Measurements from ENCODE around the gene HOXA9. TPM values are rescaled to one million over a fixed set of nuclear protein-coding genes. Genes with fewer than 3 reads are reported as not detected.

Gene HOXA9
- polyA plus RNA-seq, 2 of the 4 experiments (the other 2 are of a cell fraction), result 1.4 TPM

DNA sequence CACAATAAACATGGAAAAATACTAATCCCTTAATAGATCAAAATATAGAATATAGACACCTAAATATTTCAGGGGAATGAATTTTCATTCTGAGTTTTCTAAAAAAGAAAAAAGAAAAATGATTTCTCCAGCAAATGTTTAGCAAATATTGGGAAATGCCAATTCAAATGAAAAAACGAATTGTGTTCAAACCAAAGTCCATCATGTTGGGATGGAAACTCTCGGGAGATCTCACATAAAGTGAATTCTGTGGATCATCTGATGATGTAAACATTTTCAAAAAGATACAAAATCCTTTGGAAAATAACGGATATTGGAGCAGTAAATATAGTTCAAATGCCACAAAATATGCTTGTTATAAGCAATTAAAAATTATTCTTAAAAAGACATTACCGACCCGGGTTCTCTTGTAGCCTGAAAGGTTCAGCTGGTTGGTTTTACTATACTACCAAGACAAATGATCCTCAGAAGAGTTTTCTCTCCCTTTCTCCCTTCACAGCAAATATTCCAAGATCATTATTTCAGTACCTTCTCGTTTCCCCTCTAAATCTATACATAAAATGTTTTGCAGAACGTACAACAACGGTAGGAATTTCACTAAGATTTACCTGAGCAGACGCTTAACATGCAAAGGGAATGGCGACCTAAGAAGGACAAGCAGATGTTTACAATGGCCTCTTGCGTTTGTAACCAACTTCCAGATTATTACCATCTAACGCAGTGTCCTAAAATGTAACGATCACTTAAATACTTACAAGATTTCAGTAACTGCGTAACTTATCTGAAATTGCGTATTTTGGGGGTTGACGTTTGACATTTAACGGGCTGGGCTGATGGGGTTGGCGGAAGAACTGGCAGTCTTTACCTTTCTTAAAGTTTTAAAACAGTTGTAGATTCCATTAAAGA lies 32.1 kb upstream of the HOXA9 start:
- peak overlapping the region; percentile 16; the same call in 1 of the 3 replicates for H3K4me2 ChIP-seq
- ChIA-PET POLR2A (no interaction called here), CTCF (interaction anchor here (1.7 to 4.2 kb wide), 7 partner anchors 13 to 844 kb away, joined by 4 to 33 read pairs (median 17); no protein-coding TSS in a partner anchor)
- 88% methylated on average over 18 of the region's 18 CpGs for WGBS (ENCODE audit: missing lambda C conversion rate)
- no peaks in the 10 kb centered on the region for H3K9me3 ChIP-seq
- H3K4me3 ChIP-seq, result no peak overlapping the region
- DNase-seq (ENCODE audit: low read depth in 1 of 2, low spot score in 1 of 2) (no peak), ATAC-seq (no peak), FAIRE-seq (no peak)
- TF ChIP-seq, protein P1, sequence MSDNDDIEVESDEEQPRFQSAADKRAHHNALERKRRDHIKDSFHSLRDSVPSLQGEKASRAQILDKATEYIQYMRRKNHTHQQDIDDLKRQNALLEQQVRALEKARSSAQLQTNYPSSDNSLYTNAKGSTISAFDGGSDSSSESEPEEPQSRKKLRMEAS (IDR thresholded peaks at IDR 0.05), result no peak
- no peak for TF ChIP-seq NPAS2 (CRISPR knock-in tag; IDR thresholded peaks at IDR 0.05; ENCODE audit: borderline replicate concordance)
- TF ChIP-seq HOXB5 (CRISPR knock-in tag; IDR thresholded peaks at IDR 0.05), result peak; percentile 100
- TF ChIP-seq HDAC2 (IDR thresholded peaks at IDR 0.05), result no peak
- 0 out of 2 replicates have a peak, but pooled peaks have one; percentile 40 for TF ChIP-seq EHF (CRISPR knock-in tag; IDR thresholded peaks at IDR 0.05)
- H3K4me1 ChIP-seq, result peaks cover 15% of the 10 kb centered on the region
- no peak overlapping the region for H3K27ac ChIP-seq

DNA sequence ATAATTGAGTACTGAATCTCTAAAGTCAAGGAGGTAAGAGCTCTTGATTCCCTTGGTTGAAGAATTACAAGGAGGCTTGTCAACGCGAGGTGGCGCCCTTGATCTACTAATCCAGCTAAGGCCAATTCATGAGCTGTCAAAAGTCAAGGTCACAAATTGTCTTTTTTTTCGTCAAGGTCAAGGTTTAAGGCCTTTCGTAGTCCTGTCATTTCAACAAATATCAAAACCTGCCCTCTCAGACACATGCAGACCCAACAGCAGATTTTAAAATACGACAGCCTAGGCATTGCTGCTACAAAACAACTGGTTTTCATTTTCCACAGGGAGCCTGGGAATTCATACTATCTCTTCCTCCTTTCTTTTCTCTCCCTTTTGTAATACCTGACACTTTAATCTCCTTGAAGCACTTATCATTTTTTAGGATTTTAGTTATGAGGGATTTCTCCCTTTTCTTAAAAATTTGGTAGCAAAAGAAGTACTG lies 31.0 kb upstream of the HOXA9 start:
- CTCF ChIA-PET, result interaction anchor here (0.5 to 4.8 kb wide), 54 partner anchors 10 to 900 kb away, joined by 3 to 58 read pairs (median 4); partner anchors contain the start of genes HIBADH, HOXA11 and TAX1BP1
- Histone ChIP-seq H3K4me3 (no peak overlapping the region), H3K27ac (no peak overlapping the region), H3K4me2 (peak overlapping the region; percentile 36; the same call in 2 of the 3 replicates), H3K4me1 (peaks cover 15% of the 10 kb centered on the region), H3K9me3 (no peaks in the 10 kb centered on the region)
- peak; percentile 59 for FAIRE-seq
- ATAC-seq, result no peak
- TF ChIP-seq, protein P2, sequence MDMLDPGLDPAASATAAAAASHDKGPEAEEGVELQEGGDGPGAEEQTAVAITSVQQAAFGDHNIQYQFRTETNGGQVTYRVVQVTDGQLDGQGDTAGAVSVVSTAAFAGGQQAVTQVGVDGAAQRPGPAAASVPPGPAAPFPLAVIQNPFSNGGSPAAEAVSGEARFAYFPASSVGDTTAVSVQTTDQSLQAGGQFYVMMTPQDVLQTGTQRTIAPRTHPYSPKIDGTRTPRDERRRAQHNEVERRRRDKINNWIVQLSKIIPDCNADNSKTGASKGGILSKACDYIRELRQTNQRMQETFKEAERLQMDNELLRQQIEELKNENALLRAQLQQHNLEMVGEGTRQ (IDR thresholded peaks at IDR 0.05), result no peak
- TF ChIP-seq PHF8 (IDR thresholded peaks at IDR 0.05; ENCODE audit: borderline replicate concordance, low read depth) (no peak), HEYL (CRISPR knock-in tag; IDR thresholded peaks at IDR 0.05) (no peak), RAD21 (conservative IDR thresholded peaks at IDR 0.05 in 1 of 2, IDR thresholded peaks at IDR 0.05 in 1 of 2) (peak; percentile 97 to 98), CBX8 (IDR thresholded peaks at IDR 0.05) (no peak), ESRRA (IDR thresholded peaks at IDR 0.05; ENCODE audit: borderline replicate concordance, low read length) (peak; percentile 96), NR3C1 (IDR thresholded peaks at IDR 0.05) (no peak), HDAC2 (IDR thresholded peaks at IDR 0.05) (no peak), RNF2 (IDR thresholded peaks at IDR 0.05; ENCODE audit: borderline replicate concordance, low read depth) (no peak), SREBF2 (IDR thresholded peaks at IDR 0.05) (no peak), FOXS1 (CRISPR knock-in tag; IDR thresholded peaks at IDR 0.05) (no peak), MYC (IDR thresholded peaks at IDR 0.05; ENCODE audit: borderline replicate concordance, low read length) (no peak), GATA3 (IDR thresholded peaks at IDR 0.05; ENCODE audit: borderline replicate concordance) (no peak), ZFP36 (IDR thresholded peaks at IDR 0.05; ENCODE audit: borderline replicate concordance, partially characterized antibody) (no peak), EHMT2 (IDR thresholded peaks at IDR 0.05; ENCODE audit: low read depth) (no peak), ZC3H11A (IDR thresholded peaks at IDR 0.05) (no peak), SMC3 (IDR thresholded peaks at IDR 0.05) (peak; percentile 89), CHD4 (IDR thresholded peaks at IDR 0.05; ENCODE audit: borderline replicate concordance) (no peak)
- TF ChIP-seq, protein P3, sequence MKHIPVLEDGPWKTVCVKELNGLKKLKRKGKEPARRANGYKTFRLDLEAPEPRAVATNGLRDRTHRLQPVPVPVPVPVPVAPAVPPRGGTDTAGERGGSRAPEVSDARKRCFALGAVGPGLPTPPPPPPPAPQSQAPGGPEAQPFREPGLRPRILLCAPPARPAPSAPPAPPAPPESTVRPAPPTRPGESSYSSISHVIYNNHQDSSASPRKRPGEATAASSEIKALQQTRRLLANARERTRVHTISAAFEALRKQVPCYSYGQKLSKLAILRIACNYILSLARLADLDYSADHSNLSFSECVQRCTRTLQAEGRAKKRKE (CRISPR knock-in tag; IDR thresholded peaks at IDR 0.05; ENCODE audit: low read depth), result no peak
- TF ChIP-seq, protein P4, sequence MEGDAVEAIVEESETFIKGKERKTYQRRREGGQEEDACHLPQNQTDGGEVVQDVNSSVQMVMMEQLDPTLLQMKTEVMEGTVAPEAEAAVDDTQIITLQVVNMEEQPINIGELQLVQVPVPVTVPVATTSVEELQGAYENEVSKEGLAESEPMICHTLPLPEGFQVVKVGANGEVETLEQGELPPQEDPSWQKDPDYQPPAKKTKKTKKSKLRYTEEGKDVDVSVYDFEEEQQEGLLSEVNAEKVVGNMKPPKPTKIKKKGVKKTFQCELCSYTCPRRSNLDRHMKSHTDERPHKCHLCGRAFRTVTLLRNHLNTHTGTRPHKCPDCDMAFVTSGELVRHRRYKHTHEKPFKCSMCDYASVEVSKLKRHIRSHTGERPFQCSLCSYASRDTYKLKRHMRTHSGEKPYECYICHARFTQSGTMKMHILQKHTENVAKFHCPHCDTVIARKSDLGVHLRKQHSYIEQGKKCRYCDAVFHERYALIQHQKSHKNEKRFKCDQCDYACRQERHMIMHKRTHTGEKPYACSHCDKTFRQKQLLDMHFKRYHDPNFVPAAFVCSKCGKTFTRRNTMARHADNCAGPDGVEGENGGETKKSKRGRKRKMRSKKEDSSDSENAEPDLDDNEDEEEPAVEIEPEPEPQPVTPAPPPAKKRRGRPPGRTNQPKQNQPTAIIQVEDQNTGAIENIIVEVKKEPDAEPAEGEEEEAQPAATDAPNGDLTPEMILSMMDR (IDR thresholded peaks at IDR 0.05), result peak; percentile 96
- TF ChIP-seq, protein P5, sequence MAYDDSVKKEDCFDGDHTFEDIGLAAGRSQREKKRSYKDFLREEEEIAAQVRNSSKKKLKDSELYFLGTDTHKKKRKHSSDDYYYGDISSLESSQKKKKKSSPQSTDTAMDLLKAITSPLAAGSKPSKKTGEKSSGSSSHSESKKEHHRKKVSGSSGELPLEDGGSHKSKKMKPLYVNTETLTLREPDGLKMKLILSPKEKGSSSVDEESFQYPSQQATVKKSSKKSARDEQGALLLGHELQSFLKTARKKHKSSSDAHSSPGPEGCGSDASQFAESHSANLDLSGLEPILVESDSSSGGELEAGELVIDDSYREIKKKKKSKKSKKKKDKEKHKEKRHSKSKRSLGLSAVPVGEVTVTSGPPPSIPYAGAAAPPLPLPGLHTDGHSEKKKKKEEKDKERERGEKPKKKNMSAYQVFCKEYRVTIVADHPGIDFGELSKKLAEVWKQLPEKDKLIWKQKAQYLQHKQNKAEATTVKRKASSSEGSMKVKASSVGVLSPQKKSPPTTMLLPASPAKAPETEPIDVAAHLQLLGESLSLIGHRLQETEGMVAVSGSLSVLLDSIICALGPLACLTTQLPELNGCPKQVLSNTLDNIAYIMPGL (CRISPR knock-in tag; IDR thresholded peaks at IDR 0.05; ENCODE audit: borderline replicate concordance), result no peak
- POLR2A ChIA-PET, result interaction anchor here (1.1 kb wide), 1 partner anchor 725 kb away, joined by 6 read pairs; no protein-coding TSS in a partner anchor
- WGBS (ENCODE audit: missing lambda C conversion rate), result 5% methylated on average over 6 of the region's 6 CpGs
- peak; percentile 58 to 79 for DNase-seq (ENCODE audit: low read depth in 1 of 2, low spot score in 1 of 2)

Measured in A549 (cell line).